C4-2B (cell line): ENCODE data around the gene LY86.

Source experiments
- ZFX ChIP-seq: fragments of 450-650 bp; IDR thresholded peaks from 2 replicates; pipeline ENCODE4 v1.6.1; 2017
- TF ChIP-seq, protein P1 (sequence below): fragments of 450-650 bp; conservative IDR thresholded peaks from 2 replicates; pipeline ENCODE4 v1.5.1; 2017; ENCODE audit warnings: mild to moderate bottlenecking

DNA sequence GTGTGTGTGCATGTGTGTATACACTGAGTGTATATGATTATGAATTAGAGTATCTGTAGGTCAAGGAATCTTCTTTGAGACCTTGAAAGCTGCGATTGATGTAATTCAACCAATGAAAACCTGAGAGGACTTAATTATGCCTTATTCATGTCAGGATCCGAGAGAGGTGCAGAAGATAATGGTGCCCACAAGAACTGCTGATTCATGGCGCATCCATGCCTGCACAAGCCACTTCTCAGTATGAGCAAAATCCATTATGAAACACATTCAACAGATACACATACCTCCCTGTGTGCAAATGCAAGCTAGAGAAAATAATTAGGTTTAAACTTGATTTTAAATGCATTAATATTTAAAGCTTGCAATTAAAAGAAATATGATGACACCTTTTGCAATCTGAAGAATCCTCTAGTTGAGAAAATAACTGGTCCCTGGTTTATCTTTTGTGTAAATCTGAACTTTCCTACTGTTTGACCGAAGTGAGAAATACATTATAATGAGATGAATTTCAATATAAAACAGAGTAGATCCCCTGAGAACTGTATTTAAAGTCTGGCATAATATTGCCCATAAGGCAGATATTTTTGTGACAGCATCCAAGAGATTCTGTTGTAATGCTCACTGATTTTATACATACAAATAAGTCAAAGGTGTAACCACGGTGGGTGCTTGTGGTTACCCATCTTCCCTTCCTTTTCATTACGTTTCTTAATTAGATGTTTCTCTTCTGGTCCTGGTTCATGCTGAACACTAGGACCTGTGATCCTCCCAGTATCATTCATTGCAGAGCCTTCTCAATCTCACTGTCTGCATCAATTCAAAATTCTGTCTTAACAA, 45.6 kb downstream of the LY86 start:
- TF ChIP-seq, protein P1, sequence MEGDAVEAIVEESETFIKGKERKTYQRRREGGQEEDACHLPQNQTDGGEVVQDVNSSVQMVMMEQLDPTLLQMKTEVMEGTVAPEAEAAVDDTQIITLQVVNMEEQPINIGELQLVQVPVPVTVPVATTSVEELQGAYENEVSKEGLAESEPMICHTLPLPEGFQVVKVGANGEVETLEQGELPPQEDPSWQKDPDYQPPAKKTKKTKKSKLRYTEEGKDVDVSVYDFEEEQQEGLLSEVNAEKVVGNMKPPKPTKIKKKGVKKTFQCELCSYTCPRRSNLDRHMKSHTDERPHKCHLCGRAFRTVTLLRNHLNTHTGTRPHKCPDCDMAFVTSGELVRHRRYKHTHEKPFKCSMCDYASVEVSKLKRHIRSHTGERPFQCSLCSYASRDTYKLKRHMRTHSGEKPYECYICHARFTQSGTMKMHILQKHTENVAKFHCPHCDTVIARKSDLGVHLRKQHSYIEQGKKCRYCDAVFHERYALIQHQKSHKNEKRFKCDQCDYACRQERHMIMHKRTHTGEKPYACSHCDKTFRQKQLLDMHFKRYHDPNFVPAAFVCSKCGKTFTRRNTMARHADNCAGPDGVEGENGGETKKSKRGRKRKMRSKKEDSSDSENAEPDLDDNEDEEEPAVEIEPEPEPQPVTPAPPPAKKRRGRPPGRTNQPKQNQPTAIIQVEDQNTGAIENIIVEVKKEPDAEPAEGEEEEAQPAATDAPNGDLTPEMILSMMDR: no peak
- TF ChIP-seq ZFX: no peak
